GM08714 (cell line): ENCODE results near the gene C2orf68.
A peak's percentile ranks its signal among the peaks of the same experiment; 100 is the strongest.
"Not testable (repeated sequence)": the region's sequence is repeated elsewhere in the genome, so short reads cannot be mapped to it uniquely, and the experiment has no call there.

Source experiments
- H3K4me3 ChIP-seq: fragments of 200-500 bp; sonication (Bioruptor generic); 2 replicates; pipeline ENCODE4 v1.5.1; 2014; ENCODE audit warnings: mild to moderate bottlenecking, low read length, inconsistent platforms
- ZNF274 ChIP-seq: IDR thresholded peaks from 2 replicates; pipeline ENCODE4 v1.6.1; 2012; ENCODE audit warnings: mild to moderate bottlenecking, low read depth, low read length

Gene C2orf68, protein sequence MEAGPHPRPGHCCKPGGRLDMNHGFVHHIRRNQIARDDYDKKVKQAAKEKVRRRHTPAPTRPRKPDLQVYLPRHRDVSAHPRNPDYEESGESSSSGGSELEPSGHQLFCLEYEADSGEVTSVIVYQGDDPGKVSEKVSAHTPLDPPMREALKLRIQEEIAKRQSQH

DNA sequence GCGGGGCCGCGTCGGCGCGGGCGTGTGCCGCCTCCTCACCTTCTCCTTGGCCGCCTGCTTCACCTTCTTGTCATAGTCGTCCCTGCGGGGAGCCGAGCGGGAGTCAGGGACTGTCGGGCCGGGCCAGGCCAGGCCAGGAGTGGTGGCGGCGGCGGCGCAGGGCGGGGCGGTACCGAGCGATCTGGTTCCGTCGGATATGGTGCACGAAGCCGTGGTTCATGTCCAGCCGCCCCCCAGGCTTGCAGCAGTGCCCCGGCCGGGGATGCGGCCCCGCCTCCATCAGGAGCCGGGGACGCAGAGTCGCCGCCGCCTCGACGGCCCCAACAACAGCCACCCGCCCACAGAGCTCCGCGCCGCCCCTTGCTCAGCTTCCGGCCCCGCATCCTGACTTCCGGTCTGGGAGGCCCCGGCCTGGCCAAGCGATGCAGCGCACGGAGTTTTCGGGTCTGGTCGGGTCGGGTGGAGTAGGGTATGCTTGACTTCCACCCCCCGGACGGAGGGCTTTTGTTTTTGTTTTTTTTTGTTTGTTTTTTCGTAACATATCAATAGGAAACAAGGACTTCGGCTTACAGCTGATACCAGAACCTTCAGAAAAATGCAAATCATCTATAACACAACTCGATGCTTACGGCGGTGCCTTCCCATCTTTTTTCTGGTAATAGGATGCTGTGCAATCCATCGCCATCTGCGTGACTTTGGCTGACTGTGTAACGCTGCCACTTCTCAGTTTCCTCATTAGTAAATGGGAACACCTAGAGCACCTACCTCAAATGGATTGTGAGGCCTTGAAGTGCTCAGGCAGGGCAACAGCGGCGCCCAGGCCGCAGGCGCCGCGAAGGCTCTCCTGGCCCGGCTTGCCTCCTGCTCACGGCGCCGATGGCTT, at the start of gene C2orf68:
Gene C2orf68, minus strand, starts transcription at position 362 of the 883 bp plus-strand sequence. Its CDS starts 82 bp downstream, at position 280.
- no peak for TF ChIP-seq ZNF274
- H3K4me3 ChIP-seq: peak within 1 kb of the TSS; percentile 68

DNA sequence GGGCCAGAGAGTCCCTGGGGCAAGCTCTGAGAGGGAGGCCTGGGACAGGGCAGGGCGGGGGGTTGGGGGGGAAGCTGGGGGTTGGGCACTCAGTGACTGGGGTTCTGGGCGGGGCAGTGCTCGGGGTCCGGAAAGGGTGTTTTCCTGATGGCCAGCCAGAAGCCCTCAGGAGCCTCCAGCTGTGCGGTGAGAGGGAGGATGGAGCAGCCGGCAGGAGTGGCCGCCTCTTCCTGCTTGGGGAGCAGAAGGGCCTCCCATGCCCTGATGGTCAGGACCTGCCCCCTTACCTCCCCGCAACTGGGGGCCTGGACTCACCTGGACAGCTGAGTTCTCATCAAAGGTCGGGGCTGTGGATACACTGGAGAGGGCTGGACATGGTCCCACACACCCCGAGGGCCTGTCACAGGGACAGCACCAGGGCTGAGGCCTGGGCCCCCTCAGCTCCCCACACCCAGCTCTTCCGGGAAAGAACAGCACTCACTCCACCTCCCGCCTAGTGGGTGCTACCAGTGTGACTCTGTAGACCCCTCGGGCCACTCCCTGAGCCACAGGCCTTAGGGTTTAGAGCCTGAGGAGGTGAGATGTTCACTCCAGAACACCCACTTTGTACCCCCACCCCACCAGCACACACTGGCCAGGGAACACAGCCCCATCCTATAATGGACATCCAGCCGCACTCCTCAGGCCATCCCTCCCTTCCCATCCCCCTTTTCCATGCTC, 49.4 kb upstream of the C2orf68 start:
- no peak for TF ChIP-seq ZNF274
- no peak overlapping the region for H3K4me3 ChIP-seq

DNA sequence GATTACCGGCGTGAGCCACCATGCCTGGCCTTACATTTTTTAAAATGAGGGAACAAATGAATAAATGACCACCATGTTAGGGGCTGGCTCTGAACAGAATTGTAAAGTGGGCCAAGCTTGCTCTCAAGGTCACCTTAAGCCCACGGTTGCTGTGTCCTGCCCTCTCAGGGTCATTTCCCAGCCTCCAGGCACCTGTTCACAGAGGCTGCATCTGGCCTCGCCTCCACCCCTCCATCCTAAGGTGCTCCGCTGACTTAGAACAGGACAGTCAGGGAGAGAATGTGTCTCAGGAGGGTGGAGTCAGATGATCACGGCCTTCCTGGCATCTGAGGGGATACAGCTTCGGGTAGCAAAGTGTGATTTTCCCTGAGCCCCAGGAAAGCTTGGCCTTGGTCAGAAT, 48.9 kb upstream of the C2orf68 start:
- no peak for TF ChIP-seq ZNF274
- H3K4me3 ChIP-seq: no peak overlapping the region

DNA sequence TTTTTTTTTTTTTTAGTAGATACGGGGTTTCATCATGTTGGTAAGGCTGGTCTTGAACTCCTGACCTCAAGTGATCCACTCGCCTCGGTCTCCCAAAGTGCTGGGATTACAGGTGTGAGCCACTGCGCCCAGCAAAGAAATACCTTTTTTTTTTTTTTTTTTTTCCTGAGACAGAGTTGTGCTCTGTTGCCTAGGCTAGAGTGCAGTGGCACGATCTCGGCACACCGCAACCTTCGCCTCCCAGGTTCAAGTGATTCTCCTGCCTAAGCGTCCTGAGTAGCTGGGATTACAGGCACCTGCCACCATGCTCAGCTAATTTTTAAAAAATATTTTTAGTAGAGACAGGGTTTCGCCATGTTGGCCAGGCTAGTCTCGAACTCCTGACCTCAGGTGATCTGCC, 48.4 kb upstream of the C2orf68 start:
- not testable (repeated sequence) for H3K4me3 ChIP-seq

DNA sequence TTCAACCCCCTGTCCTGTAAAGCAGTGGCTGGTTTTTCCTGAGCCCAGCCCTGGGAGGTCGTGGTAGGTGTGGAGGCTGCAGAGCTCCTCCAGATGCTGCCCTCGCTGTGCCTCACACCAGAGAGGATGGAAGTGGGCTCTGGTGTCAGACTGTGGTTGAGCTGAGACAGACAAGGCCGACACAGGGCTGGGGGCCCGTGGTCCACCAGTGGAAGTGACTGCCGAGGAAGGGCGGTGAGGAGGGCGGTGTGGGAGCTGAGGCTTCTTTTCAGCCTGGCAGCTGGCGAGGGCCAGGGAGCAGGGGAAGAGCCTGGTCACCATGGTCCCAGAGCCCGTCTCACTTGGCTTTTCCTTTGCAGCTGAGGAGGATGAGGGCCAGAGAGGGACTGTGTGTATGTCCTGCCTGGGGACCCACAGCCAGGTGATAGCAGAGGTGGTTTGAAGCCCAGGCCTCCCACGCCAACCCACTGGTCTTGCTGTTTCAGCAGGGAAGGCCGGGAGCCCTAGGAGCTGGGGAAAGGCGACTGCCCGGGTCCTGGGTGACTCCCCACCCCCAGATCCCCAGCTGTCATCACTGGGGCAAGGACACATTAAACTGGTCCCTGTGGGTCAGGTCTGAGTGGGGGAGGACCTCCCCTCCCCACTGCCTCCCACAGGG, 47.6 kb upstream of the C2orf68 start:
- H3K4me3 ChIP-seq: no peak overlapping the region
- no peak for TF ChIP-seq ZNF274

DNA sequence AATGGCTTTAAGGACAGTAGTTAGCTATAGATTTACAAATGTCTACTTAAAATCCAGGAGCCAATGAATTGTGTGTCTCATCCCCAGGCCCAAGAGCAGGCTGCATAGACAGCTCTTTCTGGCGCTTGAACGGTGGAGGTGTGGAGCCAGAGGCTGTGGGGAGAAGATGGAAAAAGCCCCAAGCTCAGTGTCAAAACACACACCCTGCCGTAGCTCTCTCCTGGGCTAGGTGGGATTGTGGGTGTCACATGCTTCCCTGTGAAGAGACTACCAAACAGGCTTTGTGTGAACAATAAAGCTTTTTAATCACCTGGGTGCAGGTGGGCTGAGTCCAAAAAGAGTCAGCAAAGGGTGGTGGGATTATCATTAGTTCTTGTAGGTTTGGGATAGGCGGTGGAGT, 45.5 kb upstream of the C2orf68 start:
- not testable (repeated sequence) for H3K4me3 ChIP-seq

DNA sequence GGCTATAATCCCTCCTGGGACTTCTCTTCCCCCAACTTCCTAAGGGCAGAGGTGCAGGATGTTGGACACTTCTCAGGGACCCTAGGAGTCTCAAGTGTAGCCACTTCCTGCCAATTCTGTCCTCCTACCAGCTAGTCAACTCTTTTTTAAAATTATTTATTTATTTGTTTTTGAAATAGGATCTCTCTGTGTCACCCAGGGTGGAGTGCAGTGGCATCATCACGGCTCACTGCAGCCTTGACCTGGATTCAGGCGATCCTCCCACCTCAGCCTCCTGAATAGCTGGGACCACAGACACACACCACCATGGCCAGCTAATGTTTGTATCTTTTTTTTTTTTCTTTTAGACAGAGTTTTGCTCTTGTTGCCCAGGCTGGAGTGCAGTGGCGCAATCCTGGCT, 44.6 kb upstream of the C2orf68 start:
- no peak overlapping the region for H3K4me3 ChIP-seq
- no peak for TF ChIP-seq ZNF274

DNA sequence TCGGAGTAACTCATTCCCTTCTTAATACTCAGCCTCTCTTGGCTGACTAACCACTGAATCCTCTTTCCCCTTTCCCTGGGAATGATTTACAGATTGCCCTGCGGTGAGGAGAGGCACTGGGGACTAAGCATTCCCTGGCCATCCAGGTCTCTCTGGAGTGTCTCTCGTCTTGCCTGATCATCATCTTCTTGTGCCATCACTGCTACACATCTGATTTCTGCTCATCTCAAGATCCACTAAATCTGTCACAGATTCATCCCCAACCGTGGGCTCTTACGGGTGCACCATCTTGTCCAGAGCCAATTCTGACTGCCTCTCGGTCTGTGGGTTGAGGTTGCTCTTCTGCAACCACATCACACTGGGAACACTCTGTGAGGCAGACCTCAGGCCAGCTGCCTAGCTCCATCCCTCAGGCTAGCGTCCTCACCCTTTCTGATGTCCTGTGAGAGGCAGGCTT, 44.1 kb upstream of the C2orf68 start:
- TF ChIP-seq ZNF274: no peak
- H3K4me3 ChIP-seq: no peak overlapping the region

DNA sequence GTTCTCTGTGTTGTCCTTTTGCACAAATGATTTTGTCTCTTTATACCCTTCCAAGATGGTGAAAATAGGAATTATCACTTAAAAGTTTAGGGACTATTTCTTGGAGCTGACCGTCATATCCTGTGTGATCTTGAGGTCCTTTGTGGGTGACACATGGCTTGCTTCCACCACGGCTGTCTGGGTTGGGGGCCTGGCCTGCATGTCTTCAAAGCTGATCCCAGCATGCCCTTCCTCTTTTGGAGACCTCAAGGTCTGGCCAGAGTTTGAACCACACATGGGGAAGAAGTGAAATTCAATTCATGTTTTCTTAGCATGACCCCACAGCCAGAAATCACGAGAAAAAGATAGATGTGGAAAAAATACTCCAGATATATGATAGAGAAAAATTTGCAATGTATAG, 42.1 kb upstream of the C2orf68 start:
- no peak for TF ChIP-seq ZNF274
- H3K4me3 ChIP-seq: no peak overlapping the region

DNA sequence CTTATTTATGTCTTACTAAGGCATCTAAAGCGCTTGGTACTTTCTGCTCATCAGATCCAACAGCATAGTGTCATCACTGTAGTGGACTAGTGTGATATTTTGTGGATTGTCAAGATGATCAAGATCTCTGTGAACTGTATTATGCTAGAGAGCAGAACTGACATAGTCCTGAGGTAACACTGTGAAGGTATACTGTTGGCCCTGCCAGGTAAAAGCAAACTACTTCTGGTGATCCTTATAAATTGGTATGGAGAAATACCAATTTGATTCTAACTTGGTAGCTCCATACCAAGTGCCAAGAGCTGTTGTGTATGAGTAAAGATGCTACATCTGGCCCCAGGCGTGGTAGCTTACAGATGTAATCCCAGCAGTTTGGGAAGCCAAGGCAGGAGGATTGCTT, 40.2 kb upstream of the C2orf68 start:
- H3K4me3 ChIP-seq: no peak overlapping the region
- no peak for TF ChIP-seq ZNF274

DNA sequence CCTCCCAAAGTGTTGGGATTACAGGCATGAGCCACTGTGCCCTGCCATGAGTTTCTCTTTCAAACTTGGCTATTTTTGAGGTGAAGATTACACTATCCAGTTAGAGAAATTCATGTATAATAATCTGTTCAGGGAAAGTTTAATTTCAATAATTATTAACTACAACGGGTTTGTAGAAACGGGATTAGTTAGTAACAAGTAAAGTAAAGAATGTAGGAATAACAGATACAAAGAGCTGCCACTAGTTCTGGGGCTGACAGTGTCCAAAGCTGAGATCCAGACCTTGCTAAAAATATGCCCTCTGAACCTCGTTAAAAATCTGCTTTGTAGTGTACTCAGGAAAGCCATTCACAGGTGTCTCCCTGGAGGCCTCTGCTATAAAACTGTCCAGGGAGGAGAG, 39.2 kb upstream of the C2orf68 start:
- no peak overlapping the region for H3K4me3 ChIP-seq
- no peak for TF ChIP-seq ZNF274

DNA sequence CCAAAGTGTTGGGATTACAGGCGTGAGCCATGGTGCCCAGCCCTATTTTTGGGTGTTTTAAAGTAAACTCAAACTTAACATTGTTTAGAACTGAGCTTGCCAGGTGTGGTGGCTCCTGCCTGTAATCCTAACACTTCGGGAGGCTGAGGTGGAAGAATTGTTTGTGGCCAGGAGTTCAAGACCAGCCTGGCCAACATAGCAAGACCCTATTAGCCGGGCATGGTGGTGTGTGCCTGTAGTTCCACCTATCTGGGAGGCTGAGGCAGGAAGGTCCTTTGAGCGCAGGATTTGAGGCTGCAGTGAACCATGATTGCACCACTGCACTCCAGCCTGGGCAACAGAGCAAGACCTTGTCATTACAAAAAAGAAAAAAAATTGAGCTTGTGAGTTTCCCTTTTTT, 38.6 kb upstream of the C2orf68 start:
- no peak for TF ChIP-seq ZNF274
- H3K4me3 ChIP-seq: no peak overlapping the region

DNA sequence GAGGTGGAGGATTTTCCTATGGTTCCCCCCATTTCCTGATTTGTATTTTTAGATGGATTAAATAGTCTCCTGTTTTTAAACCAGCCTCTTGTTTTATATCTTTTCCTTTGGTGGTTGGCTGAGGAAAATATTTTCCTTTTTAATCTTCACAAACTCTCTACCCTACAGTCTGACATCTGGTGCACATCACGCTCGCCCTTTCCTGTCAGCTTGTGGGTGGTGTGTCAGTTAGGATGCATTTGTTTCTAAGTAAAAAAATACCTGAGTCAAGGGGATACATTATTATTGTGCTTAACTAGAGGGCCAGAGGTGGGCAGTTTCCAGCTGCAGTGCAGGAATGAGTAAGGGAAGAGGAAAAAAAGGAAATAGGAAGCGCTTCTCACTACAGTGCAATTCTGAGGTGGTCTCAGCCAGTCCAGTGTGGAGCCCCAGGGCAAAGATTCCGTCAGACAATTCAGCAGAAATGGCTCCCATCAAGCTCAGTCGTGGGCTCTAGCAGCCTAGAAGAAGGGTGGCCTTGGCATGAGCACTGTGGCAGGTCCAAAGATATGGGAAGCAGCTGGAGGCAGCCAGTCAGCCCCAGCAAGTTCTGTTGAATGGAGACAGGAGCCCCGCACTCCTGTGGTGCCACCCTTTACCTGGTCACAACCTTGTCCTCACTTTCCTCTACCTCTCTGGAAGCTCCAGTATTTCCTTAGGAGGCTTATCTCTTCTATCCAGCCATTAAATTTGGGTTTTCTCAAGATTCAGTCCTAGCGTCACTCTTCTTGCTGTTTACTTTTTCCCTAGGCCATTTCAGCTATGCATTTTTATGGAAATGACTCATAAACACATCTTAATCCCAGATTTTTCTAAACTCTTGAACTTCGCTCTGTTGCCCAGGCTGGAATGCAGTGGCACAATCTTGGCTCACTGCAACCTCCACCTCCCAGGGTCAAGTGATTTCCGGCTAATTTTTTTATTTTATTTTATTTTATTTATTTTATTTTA, 37.6 kb upstream of the C2orf68 start:
- H3K4me3 ChIP-seq: no peak overlapping the region

DNA sequence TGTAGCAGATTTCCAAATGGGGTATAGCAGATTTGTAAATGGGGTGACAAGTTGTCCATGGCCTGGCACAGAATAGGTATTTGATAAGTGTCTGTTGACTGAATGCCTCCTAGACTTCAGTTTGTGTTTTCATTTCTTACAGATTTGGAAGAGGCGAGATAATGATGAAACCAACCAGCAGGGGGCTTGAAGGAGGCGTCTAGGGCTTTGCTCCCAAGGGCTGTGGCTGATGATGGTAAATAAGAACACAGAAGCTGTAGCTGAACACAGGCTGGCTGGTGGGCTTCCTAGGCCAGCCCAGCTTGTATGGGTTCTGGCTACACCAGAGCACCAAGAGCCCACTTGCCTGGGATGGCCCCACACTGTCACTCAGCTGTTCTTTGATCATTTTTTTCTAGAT, 36.8 kb upstream of the C2orf68 start:
- TF ChIP-seq ZNF274: no peak
- H3K4me3 ChIP-seq: no peak overlapping the region

More for the DNA sequence above, 37.6 kb upstream of the C2orf68 start:
- TF ChIP-seq ZNF274: no peak
